Suppressor macrophage treated with lipopolysaccharide for 4 hours (primary cell): Measurements from ENCODE around the gene ARMC5.
"Not testable (repeated sequence)": the region's sequence is repeated elsewhere in the genome, so short reads cannot be mapped to it uniquely, and the experiment has no call there.

ENCODE experiments used
- DNase-seq: peaks from one replicate; pipeline ENCODE4 v3.0.0-alpha.2; 2020

ARMC5 gene

GRCh38 chr16:31435341-31436220 lies 23.7 kb upstream of the ARMC5 start:
- DNase-seq: no peak

GRCh38 chr16:31436221-31437045 lies 22.9 kb upstream of the ARMC5 start:
- no peak for DNase-seq

GRCh38 chr16:31438414-31438813 lies 20.9 kb upstream of the ARMC5 start:
- no peak for DNase-seq

- DNase-seq: not testable (repeated sequence)
Observed at GRCh38 chr16:31439023-31439422, 20.3 kb upstream of the ARMC5 start.

- no peak for DNase-seq
Observed at GRCh38 chr16:31439519-31439918, 19.8 kb upstream of the ARMC5 start.

GRCh38 chr16:31440516-31441184 lies 18.7 kb upstream of the ARMC5 start:
- no peak for DNase-seq

- no peak for DNase-seq
Observed at GRCh38 chr16:31441956-31442355, 17.3 kb upstream of the ARMC5 start.

- DNase-seq: not testable (repeated sequence)
Observed at GRCh38 chr16:31445931-31446330, 13.4 kb upstream of the ARMC5 start.

GRCh38 chr16:31451201-31451600 lies 8.1 kb upstream of the ARMC5 start:
- DNase-seq: no peak

GRCh38 chr16:31451681-31452351 lies 7.5 kb upstream of the ARMC5 start:
- DNase-seq: peak; percentile 55

GRCh38 chr16:31452631-31453106 lies 6.6 kb upstream of the ARMC5 start:
- DNase-seq: peak; percentile 46

- peak; percentile 94 for DNase-seq
Observed at GRCh38 chr16:31453255-31454204, 5.8 kb upstream of the ARMC5 start.

GRCh38 chr16:31455601-31456314 lies 3.5 kb upstream of the ARMC5 start:
- peak; percentile 45 for DNase-seq

GRCh38 chr16:31456988-31457360 lies 2.3 kb upstream of the ARMC5 start:
- DNase-seq: no peak

- peak; percentile 19 for DNase-seq
Observed at GRCh38 chr16:31458073-31458843, 1.0 kb upstream of the ARMC5 start.

GRCh38 chr16:31459687-31460581 lies 633 bp downstream of the ARMC5 start:
- peak; percentile 100 for DNase-seq

- DNase-seq: peak; percentile 49
Observed at GRCh38 chr16:31460582-31461002, 1.3 kb downstream of the ARMC5 start.

GRCh38 chr16:31461201-31461920 lies 2.1 kb downstream of the ARMC5 start:
- DNase-seq: no peak
